Neural cell (in vitro differentiated cells): ENCODE results near the gene SPP2. TPM values are rescaled to one million over a fixed set of nuclear protein-coding genes. Genes with fewer than 3 reads are reported as not detected.

ENCODE experiments used
- H2AFZ ChIP-seq: fragments of 200-600, 300-800 bp; sonication (generic), shearing (Covaris generic); 2 replicates; pipeline ENCODE4 v1.6.0; 2014; ENCODE audit warnings: low read depth, mild to moderate bottlenecking, antibody characterized with exemption, low read length, moderate library complexity
- H3F3A ChIP-seq: fragments of 200-600 bp; shearing (Covaris generic); 2 replicates; pipeline ENCODE4 v1.6.1; 2016; ENCODE audit warnings: mild to moderate bottlenecking, moderate library complexity, mixed read lengths, antibody characterized with exemption, low read length; ENCODE audit not compliant: insufficient read depth, poor library complexity, severe bottlenecking
- H3K27ac ChIP-seq: fragments of 200-600, 300-800 bp; sonication (generic), shearing (Covaris generic); 2 replicates; pipeline ENCODE4 v1.5.1; 2014; ENCODE audit warnings: mild to moderate bottlenecking, low read length, moderate library complexity
- H3K27me3 ChIP-seq: fragments of 300-800, 200-600 bp; sonication (generic), shearing (Covaris generic); 2 replicates; pipeline ENCODE4 v1.6.0; 2014; ENCODE audit warnings: mild to moderate bottlenecking, low read depth, low read length, moderate library complexity; ENCODE audit not compliant: insufficient read depth
- H3K36me3 ChIP-seq: fragments of 300-800, 200-600 bp; sonication (generic), shearing (Covaris generic); 2 replicates; pipeline ENCODE4 v1.5.1; 2014; ENCODE audit warnings: mild to moderate bottlenecking, antibody characterized with exemption, low read length, moderate library complexity; ENCODE audit not compliant: insufficient read depth
- H3K4me2 ChIP-seq: fragments of 300-800, 200-600 bp; sonication (generic), shearing (Covaris generic); 2 replicates; pipeline ENCODE4 v1.6.0; 2014; ENCODE audit warnings: mild to moderate bottlenecking, low read length
- H3K4me3 ChIP-seq: fragments of 300-800, 200-600 bp; sonication (generic), shearing (Covaris generic); 2 replicates; pipeline ENCODE4 v1.5.1; 2014; ENCODE audit warnings: mild to moderate bottlenecking, low read length, moderate library complexity
- H3K79me2 ChIP-seq: fragments of 200-600 bp; shearing (Covaris generic); replicated peaks from 2 replicates; pipeline ENCODE4 v1.6.0; 2014; ENCODE audit warnings: mild to moderate bottlenecking, low read length, moderate library complexity; ENCODE audit not compliant: insufficient read depth
- H3K9ac ChIP-seq: fragments of 300-800, 200-600 bp; sonication (generic), shearing (Covaris generic); 2 replicates; pipeline ENCODE4 v1.6.1; 2016; ENCODE audit warnings: mild to moderate bottlenecking, low read length, mixed read lengths
- H3K9me2 ChIP-seq: fragments of 200-600 bp; shearing (Covaris generic); 2 replicates; pipeline ENCODE4 v1.6.1; 2016; ENCODE audit warnings: mild to moderate bottlenecking, low read length, mixed read lengths; ENCODE audit not compliant: insufficient read depth
- H3K9me3 ChIP-seq: fragments of 200-600, 300-800 bp; sonication (generic), shearing (Covaris generic); 2 replicates; pipeline ENCODE4 v1.6.1; 2016; ENCODE audit warnings: mild to moderate bottlenecking, mixed run types, low read length, moderate library complexity, mixed read lengths
- H4K20me1 ChIP-seq: fragments of 200-600 bp; shearing (Covaris generic); 2 replicates; pipeline ENCODE4 v1.6.1; 2016; ENCODE audit warnings: mild to moderate bottlenecking, mixed run types; ENCODE audit not compliant: insufficient read depth
- EP300 ChIP-seq: fragments of 450-650 bp; conservative IDR thresholded peaks from 2 replicates; pipeline ENCODE4 v1.6.1; 2014; ENCODE audit warnings: antibody characterized with exemption, mild to moderate bottlenecking, moderate library complexity; ENCODE audit not compliant: poor library complexity, severe bottlenecking
- EZH2 ChIP-seq: fragments of 200-600, 300-800 bp; shearing (Covaris generic), sonication (generic); IDR thresholded peaks from 2 replicates; pipeline ENCODE4 v1.6.1; 2014; ENCODE audit warnings: antibody characterized with exemption, low read length, borderline replicate concordance, mild to moderate bottlenecking; ENCODE audit not compliant: insufficient read depth, poor library complexity, severe bottlenecking
- MXI1 ChIP-seq: fragments of 450-650 bp; conservative IDR thresholded peaks from 2 replicates; pipeline ENCODE4 v1.6.1; 2014; ENCODE audit warnings: antibody characterized with exemption, mild to moderate bottlenecking; ENCODE audit not compliant: poor library complexity, severe bottlenecking
- POLR2AphosphoS5 ChIP-seq: IDR thresholded peaks from 2 replicates; pipeline ENCODE4 v1.6.1; 2012
- RAD21 ChIP-seq: fragments of 450-650 bp; conservative IDR thresholded peaks from 2 replicates; pipeline ENCODE4 v1.6.1; 2014; ENCODE audit warnings: antibody characterized with exemption, mild to moderate bottlenecking, moderate library complexity
- SMC3 ChIP-seq: fragments of 450-650 bp; conservative IDR thresholded peaks from 2 replicates; pipeline ENCODE4 v1.6.1; 2014; ENCODE audit warnings: antibody characterized with exemption, mild to moderate bottlenecking, moderate library complexity; ENCODE audit not compliant: poor library complexity
- TAF1 ChIP-seq: IDR thresholded peaks from 2 replicates; pipeline ENCODE4 v1.6.1; 2012; ENCODE audit warnings: low read depth
- polyA plus RNA-seq: library from polyadenylated mRNA; depleted of rRNA; stranded (reverse); fragments of >200 nt; gene quantifications from 2 replicates; pipeline ENCODE4 v1.2.3, GENCODE V29; 2014
- TF ChIP-seq, protein P1 (sequence below): IDR thresholded peaks from 2 replicates; pipeline ENCODE4 v1.6.1; 2012; ENCODE audit warnings: borderline replicate concordance
- TF ChIP-seq, protein P2 (sequence below): fragments of 450-650 bp; IDR thresholded peaks from 2 replicates; pipeline ENCODE4 v1.5.1; 2014; ENCODE audit warnings: antibody characterized with exemption, mild to moderate bottlenecking, moderate library complexity; ENCODE audit not compliant: poor library complexity, severe bottlenecking

SPP2 gene
- polyA plus RNA-seq, 1 donor from 2014 or later = not detected

DNA sequence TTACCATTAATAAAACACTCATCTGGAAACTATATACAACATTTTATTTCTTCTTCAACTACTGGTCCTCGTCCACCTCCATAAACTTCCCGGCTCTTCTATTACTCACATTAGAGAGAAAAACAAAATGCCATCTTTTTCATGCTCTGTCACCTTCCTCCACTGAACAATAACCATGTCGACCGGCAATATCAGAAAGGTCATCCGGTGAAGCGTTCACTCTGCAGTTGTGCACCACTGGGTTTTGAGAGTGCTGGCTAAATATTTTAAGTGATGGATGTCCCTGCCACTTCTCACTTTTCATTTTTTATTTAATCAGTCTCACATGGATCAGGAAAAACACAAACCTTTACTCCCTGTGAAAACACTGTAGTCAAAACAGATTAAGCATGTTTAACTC, 48.2 kb downstream of the SPP2 start:
- no peaks in the 10 kb centered on the region for H4K20me1 ChIP-seq
- no peaks in the 10 kb centered on the region for H3F3A ChIP-seq
- H2AFZ ChIP-seq = no peak overlapping the region
- H3K9ac ChIP-seq = no peak overlapping the region
- TF ChIP-seq MXI1 (no peak), SMC3 (no peak), EP300 (no peak)
- TF ChIP-seq, protein P1, sequence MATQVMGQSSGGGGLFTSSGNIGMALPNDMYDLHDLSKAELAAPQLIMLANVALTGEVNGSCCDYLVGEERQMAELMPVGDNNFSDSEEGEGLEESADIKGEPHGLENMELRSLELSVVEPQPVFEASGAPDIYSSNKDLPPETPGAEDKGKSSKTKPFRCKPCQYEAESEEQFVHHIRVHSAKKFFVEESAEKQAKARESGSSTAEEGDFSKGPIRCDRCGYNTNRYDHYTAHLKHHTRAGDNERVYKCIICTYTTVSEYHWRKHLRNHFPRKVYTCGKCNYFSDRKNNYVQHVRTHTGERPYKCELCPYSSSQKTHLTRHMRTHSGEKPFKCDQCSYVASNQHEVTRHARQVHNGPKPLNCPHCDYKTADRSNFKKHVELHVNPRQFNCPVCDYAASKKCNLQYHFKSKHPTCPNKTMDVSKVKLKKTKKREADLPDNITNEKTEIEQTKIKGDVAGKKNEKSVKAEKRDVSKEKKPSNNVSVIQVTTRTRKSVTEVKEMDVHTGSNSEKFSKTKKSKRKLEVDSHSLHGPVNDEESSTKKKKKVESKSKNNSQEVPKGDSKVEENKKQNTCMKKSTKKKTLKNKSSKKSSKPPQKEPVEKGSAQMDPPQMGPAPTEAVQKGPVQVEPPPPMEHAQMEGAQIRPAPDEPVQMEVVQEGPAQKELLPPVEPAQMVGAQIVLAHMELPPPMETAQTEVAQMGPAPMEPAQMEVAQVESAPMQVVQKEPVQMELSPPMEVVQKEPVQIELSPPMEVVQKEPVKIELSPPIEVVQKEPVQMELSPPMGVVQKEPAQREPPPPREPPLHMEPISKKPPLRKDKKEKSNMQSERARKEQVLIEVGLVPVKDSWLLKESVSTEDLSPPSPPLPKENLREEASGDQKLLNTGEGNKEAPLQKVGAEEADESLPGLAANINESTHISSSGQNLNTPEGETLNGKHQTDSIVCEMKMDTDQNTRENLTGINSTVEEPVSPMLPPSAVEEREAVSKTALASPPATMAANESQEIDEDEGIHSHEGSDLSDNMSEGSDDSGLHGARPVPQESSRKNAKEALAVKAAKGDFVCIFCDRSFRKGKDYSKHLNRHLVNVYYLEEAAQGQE = no peak
- TF ChIP-seq, protein P2, sequence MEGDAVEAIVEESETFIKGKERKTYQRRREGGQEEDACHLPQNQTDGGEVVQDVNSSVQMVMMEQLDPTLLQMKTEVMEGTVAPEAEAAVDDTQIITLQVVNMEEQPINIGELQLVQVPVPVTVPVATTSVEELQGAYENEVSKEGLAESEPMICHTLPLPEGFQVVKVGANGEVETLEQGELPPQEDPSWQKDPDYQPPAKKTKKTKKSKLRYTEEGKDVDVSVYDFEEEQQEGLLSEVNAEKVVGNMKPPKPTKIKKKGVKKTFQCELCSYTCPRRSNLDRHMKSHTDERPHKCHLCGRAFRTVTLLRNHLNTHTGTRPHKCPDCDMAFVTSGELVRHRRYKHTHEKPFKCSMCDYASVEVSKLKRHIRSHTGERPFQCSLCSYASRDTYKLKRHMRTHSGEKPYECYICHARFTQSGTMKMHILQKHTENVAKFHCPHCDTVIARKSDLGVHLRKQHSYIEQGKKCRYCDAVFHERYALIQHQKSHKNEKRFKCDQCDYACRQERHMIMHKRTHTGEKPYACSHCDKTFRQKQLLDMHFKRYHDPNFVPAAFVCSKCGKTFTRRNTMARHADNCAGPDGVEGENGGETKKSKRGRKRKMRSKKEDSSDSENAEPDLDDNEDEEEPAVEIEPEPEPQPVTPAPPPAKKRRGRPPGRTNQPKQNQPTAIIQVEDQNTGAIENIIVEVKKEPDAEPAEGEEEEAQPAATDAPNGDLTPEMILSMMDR = no peak
- no peak overlapping the region for H3K27ac ChIP-seq
- H3K36me3 ChIP-seq = no peaks in the 10 kb centered on the region
- H3K9me2 ChIP-seq = no peaks in the 10 kb centered on the region
- no peaks in the 10 kb centered on the region for H3K27me3 ChIP-seq
- H3K4me2 ChIP-seq = no peak overlapping the region
- no peak overlapping the region for H3K4me3 ChIP-seq
- H3K9me3 ChIP-seq = no peaks in the 10 kb centered on the region
- H3K79me2 ChIP-seq = no peaks in the 10 kb centered on the region

DNA sequence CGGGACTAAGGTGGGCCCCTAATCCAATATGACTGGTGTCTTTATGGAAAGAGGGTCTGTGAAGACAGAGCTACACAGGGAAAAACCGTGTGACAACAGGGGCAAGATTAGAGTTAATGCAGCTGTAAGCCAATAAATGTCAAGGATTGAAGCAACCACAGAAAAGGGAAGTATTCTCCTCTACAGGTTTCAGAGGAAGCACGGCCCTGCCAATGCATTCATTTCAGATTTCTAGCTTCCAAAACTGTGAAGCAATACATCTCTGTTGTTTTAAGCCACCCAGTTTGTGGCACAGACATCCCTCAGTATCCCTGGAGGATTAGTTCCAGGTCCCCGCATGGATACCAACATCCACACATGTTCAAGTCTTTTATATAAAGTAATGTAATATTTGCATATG, 48.8 kb downstream of the SPP2 start:
- Histone ChIP-seq H3K27me3 (no peaks in the 10 kb centered on the region), H3K79me2 (no peaks in the 10 kb centered on the region), H3K9me2 (no peaks in the 10 kb centered on the region), H3F3A (no peaks in the 10 kb centered on the region), H3K36me3 (no peaks in the 10 kb centered on the region), H3K4me3 (no peak overlapping the region), H2AFZ (no peak overlapping the region), H4K20me1 (no peaks in the 10 kb centered on the region), H3K27ac (no peak overlapping the region), H3K4me2 (no peak overlapping the region), H3K9ac (no peak overlapping the region), H3K9me3 (no peaks in the 10 kb centered on the region)
- TF ChIP-seq MXI1 (no peak), RAD21 (no peak)

DNA sequence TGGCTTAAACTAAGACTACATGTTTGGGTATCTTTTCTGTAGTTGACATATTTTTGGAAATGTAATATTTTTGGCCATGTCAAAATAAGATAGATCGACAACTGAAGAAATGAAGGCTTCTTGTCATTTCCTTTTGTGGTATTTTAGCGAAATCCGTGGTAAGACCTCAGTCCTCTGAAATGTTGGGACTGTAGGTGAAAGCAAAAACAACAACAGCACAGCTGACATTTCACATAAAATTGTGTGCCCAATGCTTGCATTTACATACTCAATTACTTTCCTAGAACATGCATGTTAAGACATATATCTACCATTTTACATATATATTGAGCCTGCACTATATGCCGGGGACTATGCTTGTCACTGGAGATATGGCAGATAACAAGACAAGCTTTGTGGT, 50.2 kb downstream of the SPP2 start:
- no peak overlapping the region for H2AFZ ChIP-seq
- no peaks in the 10 kb centered on the region for H3F3A ChIP-seq
- no peak overlapping the region for H3K27ac ChIP-seq
- TF ChIP-seq TAF1 = no peak
- no peak for TF ChIP-seq RAD21
- no peak for TF ChIP-seq POLR2AphosphoS5
- TF ChIP-seq, protein P2 = no peak
- TF ChIP-seq EZH2 = no peak
- TF ChIP-seq, protein P1 = no peak
- TF ChIP-seq SMC3 = no peak
- no peak for TF ChIP-seq EP300
- TF ChIP-seq MXI1 = no peak
- no peak overlapping the region for H3K9ac ChIP-seq
- no peaks in the 10 kb centered on the region for H3K9me3 ChIP-seq
- H3K36me3 ChIP-seq = no peaks in the 10 kb centered on the region
- H3K4me3 ChIP-seq = no peak overlapping the region
- no peaks in the 10 kb centered on the region for H4K20me1 ChIP-seq
- H3K79me2 ChIP-seq = no peaks in the 10 kb centered on the region
- H3K27me3 ChIP-seq = no peaks in the 10 kb centered on the region
- no peak overlapping the region for H3K4me2 ChIP-seq
- H3K9me2 ChIP-seq = no peaks in the 10 kb centered on the region
